Pulmonary artery endothelial cell (primary cell): ENCODE data around the gene CORO6. TPM values are rescaled to one million over a fixed set of nuclear protein-coding genes. Genes with fewer than 3 reads are reported as not detected.

Experiments used
- DNase-seq: peaks from one replicate; pipeline ENCODE4 v3.0.0-alpha.2; 2011; ENCODE audit warnings: low read depth, low spot score
- total RNA-seq: library from RNA; depleted of rRNA; stranded (reverse); fragments of >200 nt; gene quantifications from 2 replicates; pipeline ENCODE4 v1.2.3, GENCODE V29; 2014

The CORO6 gene
- total RNA-seq, 1 donor from 2014 or later, result 3.4 TPM

DNA sequence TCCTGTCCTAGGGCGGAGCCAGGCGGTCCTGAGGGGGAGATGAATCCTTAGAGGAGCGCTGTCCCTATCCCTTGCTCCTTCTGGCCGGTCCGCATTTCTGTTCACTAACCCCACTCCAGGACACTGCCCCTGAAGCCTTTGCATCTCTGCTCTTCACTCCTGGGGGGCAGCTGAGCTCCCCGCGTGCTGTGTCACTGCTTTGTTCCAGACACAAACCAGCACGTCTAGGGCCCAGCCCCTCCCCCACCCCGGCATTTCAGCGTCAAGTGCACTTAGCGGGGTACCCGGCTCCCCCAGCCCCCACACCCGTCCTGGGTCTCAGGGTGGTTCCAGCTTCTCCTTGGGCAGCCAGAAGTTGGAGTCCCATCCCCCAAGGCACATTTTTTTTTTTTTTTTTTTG is 8.9 kb downstream of the CORO6 start:
- DNase-seq, result no peak

DNA sequence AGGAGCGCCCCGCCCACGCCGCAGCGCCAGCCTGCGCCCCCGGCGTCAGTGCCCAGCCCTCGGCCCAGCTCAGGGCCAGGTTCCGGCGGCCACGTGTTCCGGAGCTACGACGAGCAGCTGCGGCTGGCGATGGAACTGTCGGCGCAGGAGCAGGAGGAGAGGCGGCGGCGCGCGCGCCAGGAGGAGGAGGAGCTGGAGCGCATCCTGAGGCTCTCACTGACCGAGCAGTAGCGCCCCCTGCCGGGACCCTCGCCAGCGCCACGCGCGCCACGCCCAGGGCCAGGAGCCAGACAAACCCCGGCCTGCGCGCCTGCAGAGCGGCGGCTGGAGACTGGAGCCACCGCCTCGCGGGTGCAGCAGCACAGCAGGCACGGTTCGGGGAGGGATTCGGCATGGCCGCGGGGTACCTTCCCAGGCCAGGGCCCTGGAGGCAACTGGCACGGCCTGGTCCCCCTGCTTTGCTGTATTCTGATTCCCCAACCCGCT is 9.3 kb downstream of the CORO6 start:
- DNase-seq, result peak; percentile 57

DNA sequence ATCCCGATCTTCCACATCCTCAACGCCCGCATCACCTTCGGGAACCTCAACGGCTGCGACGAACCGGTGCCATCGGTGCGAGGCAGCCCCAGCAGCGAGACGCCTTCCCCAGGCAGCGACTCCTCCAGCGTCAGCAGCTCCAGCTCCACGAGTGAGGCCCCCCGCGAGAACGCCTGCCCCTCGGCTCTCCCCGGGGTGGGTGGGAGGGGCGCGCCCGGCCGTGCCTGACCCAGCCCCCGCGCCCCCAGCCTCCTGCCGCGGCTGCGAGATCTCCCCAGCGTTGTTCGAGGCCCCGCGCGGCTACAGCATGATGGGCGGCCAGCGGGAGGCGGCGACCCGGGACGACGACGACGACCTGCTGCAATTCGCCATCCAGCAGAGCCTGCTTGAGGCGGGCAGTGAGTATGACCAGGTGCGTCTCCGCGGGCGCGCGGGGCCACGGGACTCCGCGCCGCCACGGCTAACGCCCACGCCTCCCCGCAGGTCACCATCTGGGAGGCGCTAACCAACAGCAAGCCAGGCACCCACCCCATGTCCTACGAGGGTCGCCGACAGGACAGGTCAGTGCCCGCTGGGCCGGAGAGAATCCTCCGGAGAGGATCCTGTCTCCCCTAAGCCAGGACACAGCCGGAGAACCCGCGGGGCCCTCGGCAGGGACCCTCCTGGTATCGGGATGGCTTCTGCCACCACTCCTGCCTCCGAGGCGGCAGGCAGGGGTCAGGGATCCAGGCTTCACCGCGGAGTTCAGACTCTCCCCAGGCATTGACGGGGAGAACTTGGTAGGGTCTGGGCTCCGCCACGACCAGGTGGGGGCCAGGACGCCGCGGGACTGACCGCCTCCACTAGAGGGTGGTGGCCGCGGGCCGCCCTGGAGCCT is 10.1 kb downstream of the CORO6 start:
- no peak for DNase-seq

DNA sequence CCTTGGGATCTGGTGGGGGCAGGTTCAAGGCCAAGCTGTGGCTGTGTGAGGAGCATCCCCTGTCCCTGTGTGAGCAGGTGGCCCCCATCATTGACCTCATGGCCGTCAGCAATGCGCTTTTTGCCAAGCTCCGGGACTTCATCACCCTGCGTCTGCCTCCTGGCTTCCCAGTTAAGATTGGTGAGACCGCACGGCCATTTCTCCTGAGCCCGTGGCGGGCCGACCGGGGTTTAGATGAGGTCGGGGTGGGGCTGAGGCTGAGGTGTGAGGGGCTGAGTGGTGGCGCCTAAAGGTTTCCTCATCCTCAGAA is 10.7 kb downstream of the CORO6 start:
- DNase-seq, result no peak

DNA sequence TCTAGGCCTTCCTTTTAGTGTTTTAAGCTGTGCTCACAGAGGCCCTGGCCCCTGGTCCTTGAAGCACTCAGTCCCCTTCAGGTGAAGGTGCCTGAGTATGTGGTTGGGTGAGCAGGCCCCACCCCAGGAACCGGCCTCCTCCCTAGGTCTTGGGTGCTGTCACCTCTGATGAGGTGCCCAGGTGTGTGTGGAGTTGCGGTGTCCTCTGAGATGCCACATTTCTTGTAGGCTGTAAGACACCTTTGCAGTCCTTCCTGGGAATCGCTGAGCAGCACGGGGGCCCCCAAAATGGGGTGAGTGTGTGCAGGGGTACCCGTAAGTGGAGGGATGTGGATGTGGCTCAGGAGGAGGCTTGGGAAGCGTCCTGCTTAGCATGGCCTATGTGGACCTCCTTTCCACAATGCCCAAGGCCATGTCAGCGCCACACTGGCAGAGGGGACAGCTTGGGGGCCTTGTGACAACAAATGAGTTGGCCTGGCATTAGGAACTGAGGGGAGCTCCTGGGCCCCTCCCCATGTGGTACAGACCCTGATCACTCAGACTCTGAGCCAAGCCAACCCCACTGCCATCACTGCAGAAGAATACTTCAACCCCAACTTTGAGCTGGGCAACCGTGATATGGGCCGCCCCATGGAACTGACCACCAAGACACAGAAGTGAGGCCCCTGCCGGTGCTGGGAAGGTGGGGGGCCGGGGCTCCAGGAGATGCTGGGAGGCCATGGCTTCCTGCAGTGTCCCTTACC is 11.2 kb downstream of the CORO6 start:
- DNase-seq, result no peak

DNA sequence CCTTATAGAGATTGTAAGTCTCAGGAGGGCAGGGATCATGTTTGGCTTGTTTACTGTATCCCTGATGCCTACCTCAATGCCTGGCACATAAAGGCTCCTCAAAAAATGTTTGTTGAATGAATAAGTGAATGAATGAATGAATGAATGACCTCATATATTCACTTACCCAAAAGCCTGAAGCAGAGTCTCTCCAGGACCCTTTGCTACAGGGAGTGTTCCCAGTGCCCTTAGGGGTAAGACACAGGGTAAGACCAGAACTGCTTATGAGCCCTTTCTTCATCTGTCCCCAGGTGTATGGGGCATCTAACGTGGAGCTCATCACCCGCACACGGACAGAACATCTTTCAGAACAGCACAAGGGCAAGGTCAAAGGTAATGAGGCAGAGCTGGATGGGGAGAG is 12.3 kb downstream of the CORO6 start:
- no peak for DNase-seq

DNA sequence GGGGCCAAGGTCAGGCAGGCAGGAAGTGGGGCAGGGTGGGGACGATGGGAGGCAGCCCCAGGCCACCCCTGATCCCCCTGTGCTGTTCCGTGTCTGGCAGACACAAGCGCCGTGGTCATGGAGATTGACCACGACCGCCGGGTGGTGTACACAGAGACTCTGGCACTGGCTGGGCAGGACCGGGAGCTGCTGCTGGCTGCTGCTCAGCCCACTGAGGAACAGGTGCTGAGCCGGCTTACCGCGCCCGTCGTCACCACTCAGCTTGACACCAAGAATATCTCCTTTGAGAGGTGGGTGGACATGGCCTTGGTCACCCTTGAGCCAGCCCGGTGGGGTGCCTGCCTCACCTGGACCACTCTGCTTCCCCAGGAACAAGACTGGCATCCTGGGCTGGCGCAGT is 13.7 kb downstream of the CORO6 start:
- DNase-seq, result no peak

DNA sequence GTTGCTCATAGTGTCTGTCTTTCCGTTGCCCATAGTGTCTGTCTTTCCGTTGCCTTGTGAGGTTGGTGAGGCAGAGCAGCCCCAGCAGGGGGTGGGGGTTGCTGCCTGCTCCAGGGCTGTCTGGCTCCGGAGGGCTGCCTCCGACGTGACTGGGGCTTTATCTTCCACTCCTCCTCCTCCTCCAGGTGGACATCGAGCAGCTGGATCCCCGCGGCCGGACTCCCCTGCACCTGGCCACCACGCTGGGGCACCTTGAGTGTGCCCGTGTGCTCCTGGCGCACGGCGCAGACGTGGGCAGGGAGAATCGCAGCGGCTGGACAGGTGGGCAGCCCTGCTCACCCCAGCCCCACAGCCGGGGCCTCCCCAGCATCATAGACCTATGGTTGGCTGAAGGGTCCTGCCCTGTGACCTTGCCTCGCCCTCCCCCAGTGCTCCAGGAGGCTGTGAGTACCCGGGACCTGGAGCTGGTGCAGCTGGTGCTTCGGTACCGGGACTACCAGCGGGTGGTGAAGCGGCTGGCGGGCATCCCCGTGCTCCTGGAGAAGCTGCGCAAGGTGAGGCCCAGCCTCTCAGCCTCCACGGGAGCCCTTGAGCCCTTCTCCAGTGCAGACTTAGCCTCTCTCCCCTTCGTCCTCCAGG is 15.0 kb downstream of the CORO6 start:
- DNase-seq, result no peak

DNA sequence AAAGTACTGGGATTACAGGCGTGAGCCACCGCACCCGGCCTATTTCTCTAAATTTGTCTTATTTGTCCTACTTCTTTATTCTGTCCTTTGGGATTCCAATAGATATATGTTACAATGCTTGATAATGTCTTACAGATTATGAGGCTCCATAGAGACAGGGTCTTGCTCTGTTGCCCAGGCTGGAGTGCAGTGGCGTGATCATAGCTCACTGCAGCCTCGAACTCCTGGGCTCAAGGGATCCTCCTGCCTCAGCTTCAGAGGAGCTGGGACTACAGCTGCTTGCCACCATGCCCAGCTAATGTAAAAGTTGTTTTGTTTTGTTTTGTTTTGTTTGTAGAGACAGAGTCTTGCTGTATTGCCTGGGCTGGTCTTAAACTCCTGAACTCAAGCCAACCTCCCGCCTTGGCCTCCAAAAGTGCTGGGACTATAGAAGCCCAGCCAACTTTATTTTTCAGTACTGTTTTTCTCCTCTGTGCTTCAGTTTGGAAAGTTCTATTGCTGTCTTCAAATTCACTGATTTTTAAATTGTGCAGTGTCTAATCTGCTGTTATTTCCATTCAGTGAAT is 19.5 kb downstream of the CORO6 start:
- no peak for DNase-seq

DNA sequence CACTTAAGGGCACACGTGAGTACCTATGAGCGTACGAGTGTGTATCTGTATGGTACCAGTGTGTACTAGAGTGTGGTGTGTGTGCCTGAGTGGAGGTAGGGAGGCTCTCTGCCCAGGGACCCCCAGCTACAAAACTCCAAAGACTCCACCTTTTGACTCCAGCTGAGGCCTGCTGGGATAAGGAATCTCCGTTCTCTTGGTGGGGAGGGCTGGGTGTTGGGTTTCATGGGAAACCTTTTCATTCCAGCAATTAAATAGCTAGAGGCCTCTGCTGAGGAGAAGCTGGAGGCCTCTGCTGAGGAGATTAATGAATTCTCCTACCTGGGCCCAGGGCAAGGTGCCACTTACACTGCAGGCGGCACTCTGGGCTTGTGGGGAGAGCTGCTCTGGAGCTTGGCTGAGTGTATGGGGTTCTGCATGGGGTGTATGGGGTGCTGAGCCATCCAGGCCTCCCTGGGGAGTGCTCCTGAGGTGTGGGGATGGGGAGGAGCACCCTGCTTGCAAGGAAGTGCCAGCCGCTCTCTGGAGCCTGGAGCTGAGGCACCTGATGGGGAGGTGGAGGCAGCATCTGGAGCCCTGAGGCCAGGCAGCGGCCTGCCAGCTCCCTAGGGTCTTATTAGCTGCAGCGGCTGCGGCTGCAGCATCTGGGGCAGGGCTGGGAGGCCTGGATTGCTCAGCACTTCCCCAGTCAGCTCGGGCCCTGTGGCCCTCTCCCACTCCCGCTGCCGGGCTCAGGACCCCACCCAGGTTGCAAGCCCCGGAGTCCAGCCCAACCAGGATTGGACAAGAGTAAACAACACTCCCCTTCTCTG is 25.1 kb downstream of the CORO6 start:
- DNase-seq, result no peak

DNA sequence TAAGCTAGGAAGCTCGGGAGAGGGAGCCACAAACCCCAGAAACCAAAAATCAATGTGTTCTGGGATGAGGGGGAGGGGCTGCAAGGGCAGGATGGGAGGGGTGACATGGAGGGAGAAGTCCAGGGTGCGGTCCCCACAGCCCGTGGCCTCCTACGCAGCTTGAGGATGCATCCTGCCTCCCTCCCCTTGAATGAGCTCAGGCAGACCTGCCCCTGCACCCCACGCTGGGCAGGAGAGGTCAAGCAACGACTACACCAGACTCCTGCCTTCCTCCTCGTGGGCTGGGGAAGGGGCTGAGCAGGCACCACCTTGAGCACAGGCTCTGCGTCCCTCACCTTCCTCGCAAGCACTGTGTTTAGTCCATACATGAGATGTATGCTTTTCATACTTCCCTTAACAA is 25.9 kb downstream of the CORO6 start:
- DNase-seq, result no peak

DNA sequence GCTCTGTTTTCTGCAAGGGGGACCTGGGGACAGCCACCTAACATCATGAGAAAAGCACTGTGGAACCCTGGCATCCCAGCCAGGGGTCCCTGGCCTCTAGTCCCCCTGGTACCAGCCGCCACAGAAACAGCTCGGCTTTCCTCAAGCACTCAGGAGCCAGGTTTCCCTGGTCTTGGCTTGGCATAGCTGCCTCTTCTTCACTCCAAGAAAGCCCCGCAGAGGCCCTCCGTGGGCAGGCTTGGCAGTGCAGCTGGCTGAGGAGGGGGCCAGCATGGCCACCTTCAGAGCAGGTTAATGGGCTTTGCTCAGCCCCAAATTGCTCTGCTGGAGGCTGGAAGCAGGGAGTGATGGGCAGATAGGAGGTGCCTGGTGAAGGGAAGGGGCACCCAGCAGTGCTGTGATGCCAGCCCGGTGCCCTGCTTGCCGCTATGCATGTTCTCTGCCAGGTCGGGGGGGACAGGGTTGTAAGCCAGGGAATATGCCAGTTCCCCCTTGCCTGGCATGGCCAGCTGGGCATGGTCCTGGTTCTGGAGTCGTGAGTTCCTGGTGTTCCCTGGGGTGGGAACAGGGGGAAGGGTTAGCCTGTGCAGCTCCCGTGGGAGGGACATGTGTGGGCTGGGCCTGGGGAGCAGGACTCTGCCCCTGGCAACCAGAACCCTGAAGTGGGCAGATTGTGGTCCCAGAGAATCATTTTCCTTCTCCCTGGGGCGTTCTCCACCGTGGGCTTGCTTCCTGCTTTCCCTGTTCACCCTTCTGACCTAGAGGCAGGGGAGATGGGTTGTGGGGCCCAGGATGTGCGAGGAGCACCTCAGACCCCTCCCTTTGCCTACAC is 26.6 kb downstream of the CORO6 start:
- DNase-seq, result no peak

DNA sequence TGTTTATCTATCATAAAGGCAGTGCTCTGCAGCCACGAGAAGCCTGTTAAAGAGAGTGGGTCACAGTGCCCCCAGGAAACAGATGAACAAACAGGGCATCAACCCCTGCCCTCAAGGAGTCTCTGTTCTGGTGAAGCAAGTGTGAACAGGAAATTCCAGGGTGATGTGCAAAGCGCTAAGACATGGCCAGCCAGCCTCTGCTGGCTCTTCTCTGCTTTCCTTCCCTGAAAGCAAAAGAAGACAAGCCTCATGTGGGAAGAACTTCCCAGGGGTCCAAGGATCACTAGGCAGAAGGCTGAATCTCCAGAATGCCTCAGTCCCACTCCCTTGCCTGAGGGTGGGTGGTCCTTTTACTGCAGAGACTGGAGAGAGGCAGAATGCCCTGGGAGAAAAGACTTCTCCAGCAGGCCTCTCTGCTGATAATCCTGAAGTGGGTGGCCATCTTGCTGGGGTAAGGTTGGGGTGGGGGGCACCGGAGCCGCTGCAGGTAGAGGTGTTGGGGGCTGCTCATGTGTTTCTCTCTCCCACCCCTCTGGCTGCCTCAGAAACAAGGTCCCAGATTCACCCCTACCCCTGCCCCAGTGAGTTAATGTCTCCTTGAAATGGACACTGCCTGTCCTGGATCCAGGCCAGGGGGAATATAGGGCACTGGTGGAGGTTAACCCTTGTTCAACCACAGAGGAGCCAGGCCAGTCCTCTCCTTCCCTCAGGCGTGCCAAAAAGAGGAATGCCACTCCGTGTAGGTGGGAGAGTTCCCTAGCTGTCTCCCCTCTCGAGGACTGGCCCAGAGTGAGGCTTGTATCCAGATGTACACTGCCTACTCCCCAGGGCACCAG is 27.4 kb downstream of the CORO6 start:
- DNase-seq, result no peak

DNA sequence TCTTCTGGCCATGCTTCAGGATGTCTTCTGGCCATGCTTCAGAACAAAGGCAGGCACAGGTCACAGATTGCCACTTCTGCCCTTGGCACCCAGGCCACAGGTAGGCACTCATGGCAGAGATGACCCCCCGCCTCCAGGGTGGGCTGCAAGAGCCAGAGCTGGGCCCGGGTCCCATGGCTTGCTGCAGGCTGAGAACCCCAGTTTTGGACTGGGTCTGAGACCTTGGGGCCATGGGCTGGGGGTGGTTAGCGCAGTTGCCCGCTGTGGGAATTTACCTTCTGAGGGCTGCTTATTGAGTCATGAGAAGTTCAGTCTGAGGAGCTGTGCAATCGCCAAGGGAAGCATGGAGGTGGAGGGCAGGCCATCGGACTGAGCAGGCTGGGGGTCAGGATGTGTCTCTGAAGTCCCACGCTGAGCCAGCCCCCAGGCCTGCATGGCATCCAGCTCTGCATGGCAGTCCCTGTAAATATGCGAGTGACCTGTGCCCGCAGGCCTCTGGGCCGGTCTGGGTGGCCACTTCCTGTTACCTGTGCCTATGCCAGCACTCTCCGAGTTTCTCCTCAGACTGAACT is 28.1 kb downstream of the CORO6 start:
- no peak for DNase-seq

DNA sequence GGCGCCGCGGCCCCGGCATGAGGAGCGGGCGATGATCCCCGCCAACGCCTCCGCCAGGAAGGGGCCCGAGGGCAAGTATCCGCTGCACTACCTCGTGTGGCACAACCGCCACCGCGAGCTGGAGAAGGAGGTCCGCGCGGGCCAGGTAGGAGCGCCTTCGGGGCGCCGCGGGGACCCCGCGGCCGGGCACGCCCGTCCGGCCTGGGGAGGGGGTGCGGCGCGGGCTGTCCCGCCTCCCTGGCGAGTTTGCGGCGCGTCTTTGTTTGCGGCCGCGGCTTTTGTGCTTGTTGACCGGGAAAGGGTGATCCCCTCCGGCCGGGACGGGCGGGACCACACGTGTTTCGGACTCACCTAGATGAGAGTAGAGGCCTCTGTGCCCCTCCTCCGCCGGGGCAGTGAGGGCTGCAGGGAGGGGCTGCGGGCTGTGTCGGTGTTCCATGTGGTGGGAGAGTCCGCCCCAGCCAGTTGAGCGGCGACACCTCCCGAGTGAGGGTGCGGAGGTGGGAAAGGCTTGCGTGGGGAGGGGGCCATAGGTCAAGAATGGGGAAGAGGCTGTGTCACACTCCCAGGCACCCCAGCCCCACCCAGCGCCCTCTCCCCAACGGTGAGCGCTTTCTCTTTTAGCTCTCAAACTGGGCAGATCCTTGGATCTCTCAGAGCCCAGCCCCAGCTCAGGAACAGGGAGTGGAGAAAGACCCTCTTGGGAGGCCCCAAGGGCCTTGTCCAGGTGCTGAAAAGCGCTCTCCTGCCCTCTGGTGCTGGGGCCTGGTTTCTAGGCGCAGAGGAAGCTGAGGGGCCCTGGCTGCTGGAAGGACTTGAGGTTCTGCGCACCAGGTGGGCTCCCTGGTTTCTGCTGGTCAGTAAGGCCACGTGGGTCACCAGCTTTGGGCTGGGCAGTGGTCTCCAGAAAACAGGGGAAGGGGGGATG is 28.9 kb downstream of the CORO6 start:
- DNase-seq, result no peak

DNA sequence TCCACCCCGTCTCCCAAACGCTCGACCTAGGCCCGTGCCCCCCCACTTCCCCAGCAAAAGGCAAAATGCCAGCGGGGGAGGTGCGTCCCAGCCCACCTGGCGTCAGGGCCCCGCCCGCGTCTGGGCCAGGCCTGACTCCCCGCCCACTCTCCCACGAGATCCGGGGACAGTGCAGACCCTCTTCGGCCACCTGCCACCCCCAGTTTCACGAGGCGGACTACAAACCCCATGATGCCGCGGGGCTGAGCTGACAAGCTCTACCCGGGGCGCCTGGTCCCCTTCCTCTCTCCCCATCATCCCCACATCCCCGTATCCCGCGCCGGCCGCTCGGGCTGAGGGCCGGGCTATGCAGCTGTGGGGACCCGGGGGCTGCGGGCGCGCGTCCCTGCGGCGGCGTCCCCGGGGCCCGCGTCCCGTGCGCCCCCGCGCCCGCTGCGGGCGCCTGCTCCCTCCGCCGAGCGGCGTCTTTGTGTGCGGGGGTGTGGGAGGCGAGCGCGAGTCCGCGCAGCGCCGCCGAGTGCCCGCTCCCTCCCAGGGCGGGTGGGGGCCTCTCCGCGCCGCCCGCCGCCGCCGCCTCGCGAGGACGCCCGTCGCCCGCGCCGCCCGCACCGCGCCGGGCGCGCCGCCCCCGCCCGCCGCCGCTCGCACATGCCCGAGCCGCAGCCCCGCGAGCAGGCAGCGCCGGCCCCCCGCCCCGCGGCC is 29.7 kb downstream of the CORO6 start, which contains the start of gene ANKRD13B:
ANKRD13B (plus strand) TSS at position 283 of the 702 bp plus-strand sequence. CDS start 490 bp downstream, outside the sequence.
- DNase-seq, result no peak
